Stimulated activated CD4-positive, alpha-beta T cell treated with anti-CD3 and anti-CD28 coated beads, Interleukin-1b, Interleukin-23, amount 100 ng/mL, for 1 hour (primary cell): ENCODE results near the gene IL31RA.
"Not testable (repeated sequence)": the region's sequence is repeated elsewhere in the genome, so short reads cannot be mapped to it uniquely, and the experiment has no call there.

Source experiments
- DNase-seq, 2 donors: peaks; one replicate each; pipeline ENCODE4 v3.0.0-alpha.2; 2020; ENCODE audit warnings: low read depth in 2 of 2

IL31RA gene

GRCh38 chr5:55925712-55926111 is 74.6 kb downstream of the IL31RA start:
- no peak for DNase-seq

- DNase-seq = no peak
Measured at GRCh38 chr5:55926476-55926875, 75.3 kb downstream of the IL31RA start.

DNA sequence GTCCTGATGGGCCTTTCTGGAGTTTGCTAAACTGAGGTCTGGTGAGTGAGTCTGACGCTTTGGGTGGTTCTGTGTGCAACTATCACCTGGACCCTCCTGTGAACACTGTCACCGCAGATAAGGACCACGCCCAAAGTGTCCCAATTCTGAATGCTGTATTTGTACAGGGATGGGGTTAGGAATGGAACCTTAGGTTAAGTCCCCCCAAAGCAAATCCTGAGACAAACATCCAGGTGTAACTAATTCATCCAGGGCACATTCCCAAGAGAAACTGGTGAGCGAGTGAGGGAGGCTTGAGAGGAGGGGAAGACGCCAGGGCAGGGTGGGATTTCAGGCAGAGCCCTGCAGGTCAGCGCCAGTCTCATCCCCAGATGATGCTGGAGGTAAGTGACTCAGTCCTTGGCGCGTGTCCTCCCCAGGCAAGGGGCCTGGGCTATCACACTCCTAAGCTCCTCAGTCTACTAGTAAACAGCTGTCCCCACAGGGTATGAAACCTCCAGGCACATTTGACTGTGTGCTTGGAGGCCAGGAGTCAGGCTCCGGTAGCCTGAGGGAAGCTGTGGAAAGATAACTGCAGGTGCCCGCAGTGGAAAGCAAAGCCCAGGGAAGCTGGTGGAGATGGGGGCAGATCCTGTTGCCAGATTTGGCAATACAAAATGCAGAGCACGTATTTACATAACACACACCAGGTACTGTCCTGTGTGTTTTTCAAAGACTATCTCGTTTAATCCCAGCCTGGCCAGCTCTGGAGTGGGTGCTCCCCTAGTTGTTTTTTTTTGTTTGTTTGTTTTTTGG is 76.9 kb downstream of the IL31RA start:
- no peak for DNase-seq

GRCh38 chr5:55929020-55929799 is 78.1 kb downstream of the IL31RA start:
- no peak for DNase-seq

DNA sequence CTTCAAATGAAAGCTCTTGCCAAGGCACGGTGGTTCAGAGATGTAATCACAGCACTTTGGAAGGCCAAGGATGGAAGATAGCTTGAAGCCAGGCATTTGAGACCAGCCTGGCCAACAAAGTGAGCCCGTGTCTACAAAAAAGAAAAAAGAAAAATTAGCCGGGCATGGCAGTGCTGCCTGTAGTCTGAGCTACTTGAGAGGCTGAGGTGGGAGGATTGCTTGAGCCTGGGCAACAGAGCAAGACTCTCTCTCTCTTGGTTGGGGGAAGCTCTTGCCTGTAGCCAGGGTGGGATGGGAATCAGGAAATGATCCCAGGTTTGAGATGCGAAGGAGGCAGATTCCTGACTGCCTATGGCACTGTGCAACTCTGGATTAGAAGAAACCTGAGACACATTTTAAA is 81.5 kb downstream of the IL31RA start:
- DNase-seq = no peak

DNA sequence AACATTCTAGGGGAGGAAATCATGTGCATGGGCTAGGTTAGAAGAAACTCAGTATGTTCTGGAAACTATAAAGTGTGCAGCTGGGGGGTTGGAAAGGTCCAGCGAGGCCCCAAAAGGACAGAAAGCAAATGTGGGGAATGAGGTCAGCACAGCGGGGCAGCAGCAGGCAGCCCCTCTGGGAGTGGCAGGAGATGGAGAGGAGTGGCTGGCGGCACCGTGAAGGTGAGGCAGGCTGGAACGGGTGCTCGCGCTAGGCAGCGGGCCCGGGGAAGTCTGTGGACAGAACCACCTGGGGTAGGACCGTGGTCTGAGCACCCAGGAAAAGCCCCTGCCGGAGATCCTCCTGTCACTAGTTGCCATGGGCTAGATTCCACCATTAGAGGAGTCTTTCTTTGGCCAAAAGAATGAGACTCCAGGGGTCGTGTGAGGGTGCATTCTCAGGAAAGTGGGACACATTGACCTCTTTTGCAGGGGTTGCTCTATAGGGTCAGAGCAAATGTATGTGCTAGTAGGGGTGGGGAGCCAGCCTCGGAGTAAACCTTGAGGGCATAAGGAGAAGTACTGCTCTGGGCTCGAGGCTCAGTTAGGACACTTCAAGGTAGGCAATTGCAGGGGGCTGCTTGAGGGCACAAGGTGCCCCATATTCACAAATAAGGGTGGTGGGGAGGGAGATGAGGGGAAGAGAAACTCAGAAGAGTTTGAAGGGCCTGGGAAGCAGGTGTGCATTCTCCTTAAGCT is 82.4 kb downstream of the IL31RA start:
- DNase-seq = no peak

GRCh38 chr5:55934115-55934613 is 83.0 kb downstream of the IL31RA start:
- DNase-seq = no peak

- no peak for DNase-seq
Measured at GRCh38 chr5:55934720-55935119, 83.6 kb downstream of the IL31RA start.

DNA sequence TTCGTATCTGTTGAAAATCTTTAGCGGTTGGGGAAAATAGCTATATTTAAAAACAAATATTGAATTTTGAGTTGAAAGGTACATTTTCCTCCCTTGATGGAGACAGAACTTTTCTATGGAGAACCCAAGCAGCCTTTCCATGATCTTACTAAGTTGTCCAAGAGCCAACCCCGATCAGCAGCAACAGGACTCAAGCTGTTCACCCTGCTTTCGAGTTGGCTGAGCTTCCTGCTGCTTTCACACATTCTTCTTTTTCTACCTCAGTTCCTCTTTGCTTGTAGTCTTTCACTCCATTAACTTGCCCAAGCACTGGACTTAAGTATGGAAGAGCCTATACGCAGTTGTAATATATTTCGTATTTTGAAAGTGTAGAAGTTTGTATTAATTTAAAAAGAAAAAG is 84.2 kb downstream of the IL31RA start:
- no peak for DNase-seq

- DNase-seq = peak; percentile 41 to 56
Measured at GRCh38 chr5:55936100-55936693, 85.0 kb downstream of the IL31RA start.

- DNase-seq = not testable (repeated sequence)
Measured at GRCh38 chr5:55937598-55937997, 86.4 kb downstream of the IL31RA start.

GRCh38 chr5:55941154-55941553 is 90.0 kb downstream of the IL31RA start:
- not testable (repeated sequence) for DNase-seq

DNA sequence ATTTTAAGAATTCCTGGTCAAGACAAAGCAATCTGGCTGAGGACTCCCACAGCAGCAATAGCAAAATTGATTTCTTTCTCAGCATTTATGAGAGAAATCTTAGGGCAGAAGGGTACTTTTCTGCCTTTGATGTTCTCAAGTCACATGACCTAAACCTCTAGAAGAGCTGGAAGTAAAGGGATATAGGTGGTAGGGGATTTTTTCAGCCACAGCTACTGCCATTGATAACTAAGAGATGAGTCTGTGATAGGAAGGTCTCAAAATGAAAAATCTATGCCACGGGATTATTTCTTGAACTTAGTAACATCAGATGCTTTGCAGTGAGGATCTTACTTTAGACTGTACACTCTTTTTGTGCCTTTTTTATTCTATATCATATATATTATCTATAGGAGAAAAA is 108.1 kb downstream of the IL31RA start:
- no peak for DNase-seq

DNA sequence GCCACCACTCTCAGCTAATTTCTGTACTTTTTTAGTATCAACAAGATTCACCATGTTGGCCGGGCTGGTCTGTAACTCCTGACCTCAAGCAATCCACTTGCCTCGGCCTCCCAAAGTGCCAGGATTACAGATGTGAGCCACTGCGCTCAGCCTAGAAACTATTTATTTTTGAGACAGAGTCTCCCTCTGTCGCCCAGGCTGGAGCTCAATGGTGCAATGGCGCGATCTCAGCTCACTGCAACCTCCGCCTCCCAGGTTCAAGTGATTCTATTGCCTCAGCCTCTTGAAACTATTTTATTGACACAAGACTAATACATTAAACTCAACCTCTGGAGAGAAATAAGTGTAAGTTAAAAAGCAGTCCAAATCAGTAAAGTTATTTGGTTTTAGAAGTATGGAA is 109.6 kb downstream of the IL31RA start:
- DNase-seq = no peak

- no peak for DNase-seq
Measured at GRCh38 chr5:55965525-55965924, 114.4 kb downstream of the IL31RA start.

GRCh38 chr5:55966284-55966683 is 115.1 kb downstream of the IL31RA start:
- DNase-seq = no peak

DNA sequence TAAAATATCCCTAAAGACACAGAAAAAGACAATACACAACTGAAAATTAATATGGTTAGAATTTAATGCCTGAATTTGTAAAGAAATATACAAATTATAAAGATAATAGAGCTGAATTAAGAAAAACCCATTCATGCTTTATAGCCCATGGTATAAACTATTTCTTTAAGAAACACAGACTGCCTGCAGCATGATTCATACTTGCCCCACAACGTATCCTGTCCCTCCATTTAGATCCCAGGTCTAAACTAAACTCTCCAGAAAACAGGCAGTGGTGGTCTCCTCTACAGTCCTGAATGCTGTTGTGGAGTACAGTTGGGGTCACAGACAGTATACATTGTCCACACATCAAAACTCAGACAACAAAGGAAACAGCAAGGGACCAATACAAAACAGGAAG is 118.8 kb downstream of the IL31RA start:
- DNase-seq = no peak
